GM12891 (cell line): ENCODE measurements around the gene WNT11.

Source experiments
- PAX5 ChIP-seq: IDR thresholded peaks from 2 replicates; pipeline ENCODE4 v1.6.1; 2011; ENCODE audit warnings: low read length, moderate library complexity, mild to moderate bottlenecking; ENCODE audit not compliant: insufficient read depth, severe bottlenecking
- POLR2A ChIP-seq: IDR thresholded peaks from 2 replicates; pipeline ENCODE4 v1.6.1; 2011; ENCODE audit warnings: low read depth, low read length, control low read depth
- POLR2AphosphoS5 ChIP-seq: IDR thresholded peaks from 2 replicates; pipeline ENCODE4 v1.6.1; 2011; ENCODE audit warnings: low read depth, low read length, control low read depth
- POU2F2 ChIP-seq: IDR thresholded peaks from 2 replicates; pipeline ENCODE4 v1.6.1; 2011; ENCODE audit warnings: low read depth, mild to moderate bottlenecking, control low read depth, low read length, moderate library complexity
- SPI1 ChIP-seq: IDR thresholded peaks from 2 replicates; pipeline ENCODE4 v1.6.1; 2011; ENCODE audit warnings: low read depth, low read length, control low read depth
- TAF1 ChIP-seq: IDR thresholded peaks from 2 replicates; pipeline ENCODE4 v1.6.1; 2011; ENCODE audit warnings: low read depth, low read length, control low read depth

- TF ChIP-seq POLR2A (no peak), POLR2AphosphoS5 (no peak), TAF1 (no peak), SPI1 (no peak), POU2F2 (no peak), PAX5 (no peak)
Measured at GRCh38 chr11:76212086-76213035, 6.1 kb upstream of the WNT11 start.
